H1 (cell line): ENCODE results near the gene CTIF. TPM values are rescaled to one million over a fixed set of nuclear protein-coding genes. Genes with fewer than 3 reads are reported as not detected.

Source experiments
- CTCF ChIA-PET: fragments of 300-600 bp; sonication (Branson Sonifier 250); formaldehyde crosslinking; loops from one replicate; lab custom pipeline; 2021; ENCODE audit not compliant: partially characterized antibody; lab: Charles Lee
- POLR2A ChIA-PET: fragments of 300-600 bp; sonication (Branson Sonifier 250); formaldehyde crosslinking; loops from one replicate; lab custom pipeline; 2021; ENCODE audit warnings: inconsistent platforms; ENCODE audit not compliant: partially characterized antibody; lab: Charles Lee
- DNase-seq, 2 experiments: peaks; one replicate each; pipeline versions ENCODE4 v3.0.0 to v3.0.0-alpha.2; 2010 to 2022; ENCODE audit warnings: low spot score in 2 of 2, low read depth in 1 of 2, mixed read lengths in 1 of 2
- FAIRE-seq: peaks from 2 replicates; lab custom pipeline; 2011; peaks lifted over from hg19 to GRCh38; lab: Jason Lieb, UNC
- H2AFZ ChIP-seq: 2 replicates; pipeline ENCODE4 v1.8.1; 2012; ENCODE audit warnings: low read length, inconsistent platforms
- H2AK5ac ChIP-seq: 2 replicates; pipeline ENCODE4 v1.6.1; 2013; ENCODE audit warnings: low read depth, low read length
- H2BK120ac ChIP-seq: replicated peaks from 2 replicates; pipeline ENCODE3; 2013; ENCODE audit warnings: low read depth, low read length, inconsistent platforms
- H2BK12ac ChIP-seq: 2 replicates; pipeline ENCODE4 v1.6.1; 2013; ENCODE audit warnings: low read depth, low read length
- H2BK15ac ChIP-seq: 2 replicates; pipeline ENCODE4 v1.6.1; 2013; ENCODE audit warnings: low read length
- H2BK20ac ChIP-seq: 2 replicates; pipeline ENCODE4 v1.6.1; 2013; ENCODE audit warnings: low read length
- H2BK5ac ChIP-seq: 2 replicates; pipeline ENCODE4 v1.6.1; 2013; ENCODE audit warnings: low read depth, low read length
- H3K14ac ChIP-seq: 2 replicates; pipeline ENCODE4 v1.6.1; 2013; ENCODE audit warnings: inconsistent platforms; ENCODE audit not compliant: insufficient read length
- H3K18ac ChIP-seq: 2 replicates; pipeline ENCODE4 v1.6.1; 2013; ENCODE audit warnings: low read length; ENCODE audit errors: extremely low read depth
- H3K23ac ChIP-seq: 2 replicates; pipeline ENCODE4 v1.6.1; 2013; ENCODE audit warnings: inconsistent platforms; ENCODE audit not compliant: insufficient read length
- H3K23me2 ChIP-seq: 2 replicates; pipeline ENCODE4 v1.6.1; 2013; ENCODE audit warnings: low read depth, low read length
- H3K27ac ChIP-seq: 2 replicates; pipeline ENCODE4 v1.6.1; 2011; ENCODE audit warnings: low read depth, low read length, inconsistent platforms
- H3K27me3 ChIP-seq, 4 experiments: replicated peaks in 1 of 4; 1 replicate in 1 of 4; 2 replicates in 3 of 4; pipeline versions ENCODE4 v1.6.1 to v1.8.1; 2011 to 2013; ENCODE audit warnings: low read length in 3 of 4, mild to moderate bottlenecking in 3 of 4, inconsistent platforms in 2 of 4, mixed read lengths in 2 of 4, moderate library complexity in 1 of 4; ENCODE audit not compliant: control insufficient read depth in 3 of 4, insufficient read depth in 3 of 4; ENCODE audit errors: extremely low read depth in 1 of 4
- H3K36me3 ChIP-seq, 4 experiments: 2 replicates each; pipeline versions ENCODE4 v1.6.1 to v1.8.1; 2011 to 2013; ENCODE audit warnings: mild to moderate bottlenecking in 4 of 4, low read length in 3 of 4, moderate library complexity in 2 of 4, control low read depth in 1 of 4, inconsistent platforms in 1 of 4; ENCODE audit not compliant: insufficient read depth in 4 of 4, control insufficient read depth in 2 of 4
- H3K4ac ChIP-seq: replicated peaks from 2 replicates; pipeline ENCODE3; 2013; ENCODE audit warnings: low read length, low read depth, mixed read lengths, inconsistent platforms; ENCODE audit not compliant: insufficient read length
- H3K4me1 ChIP-seq, 4 experiments: replicated peaks in 1 of 4; 1 replicate in 1 of 4; 2 replicates in 3 of 4; pipeline versions ENCODE4 v1.6.1 to v1.8.1; 2011 to 2013; ENCODE audit warnings: low read length in 3 of 4, inconsistent platforms in 2 of 4, mixed read lengths in 1 of 4; ENCODE audit not compliant: insufficient read depth in 4 of 4, control insufficient read depth in 3 of 4
- H3K4me2 ChIP-seq, 2 experiments: 2 replicates each; pipeline versions ENCODE4 v1.6.1 to v1.8.1; 2011 to 2013; ENCODE audit warnings: low read depth in 2 of 2, low read length in 2 of 2, control low read depth in 1 of 2, inconsistent platforms in 1 of 2, mild to moderate bottlenecking in 1 of 2; ENCODE audit not compliant: insufficient read depth in 1 of 2
- H3K4me3 ChIP-seq, 4 experiments: fragments of 200-600, 300-600 bp in 1 of 4; sonication (generic), shearing (Covaris generic), sonication (Bioruptor Twin) in 1 of 4; 2 replicates each; pipeline versions ENCODE4 v1.5.1 to v1.8.1; 2011 to 2016; ENCODE audit warnings: low read length in 4 of 4, low read depth in 3 of 4, control low read depth in 2 of 4, inconsistent platforms in 2 of 4, mild to moderate bottlenecking in 2 of 4, mixed read lengths in 1 of 4, moderate library complexity in 1 of 4; ENCODE audit not compliant: insufficient read depth in 2 of 4; ENCODE audit errors: extremely low read depth in 1 of 4
- H3K56ac ChIP-seq: replicated peaks from 2 replicates; pipeline ENCODE3; 2013; ENCODE audit warnings: low read depth, mild to moderate bottlenecking, mixed read lengths, low read length, inconsistent platforms; ENCODE audit not compliant: insufficient read length
- H3K79me1 ChIP-seq: 2 replicates; pipeline ENCODE4 v1.6.1; 2013; ENCODE audit warnings: low read depth, low read length, control low read depth
- H3K79me2 ChIP-seq, 2 experiments: 2 replicates each; pipeline versions ENCODE4 v1.6.1 to v1.8.1; 2012 to 2013; ENCODE audit warnings: low read length in 2 of 2, mild to moderate bottlenecking in 2 of 2, inconsistent platforms in 1 of 2; ENCODE audit not compliant: insufficient read depth in 2 of 2, control insufficient read depth in 1 of 2
- H3K9ac ChIP-seq, 4 experiments: replicated peaks in 1 of 4; 1 replicate in 1 of 4; 2 replicates in 3 of 4; pipeline versions ENCODE4 v1.6.1 to v1.8.1; 2011 to 2013; ENCODE audit warnings: low read depth in 3 of 4, low read length in 3 of 4, control low read depth in 2 of 4, mild to moderate bottlenecking in 2 of 4, moderate library complexity in 2 of 4, inconsistent platforms in 1 of 4; ENCODE audit errors: extremely low read depth in 1 of 4
- H3K9me3 ChIP-seq, 2 experiments: 2 replicates each; pipeline versions ENCODE4 v1.6.1 to v1.8.1; 2012 to 2013; ENCODE audit warnings: mild to moderate bottlenecking in 2 of 2, moderate library complexity in 2 of 2, control low read depth in 1 of 2, inconsistent platforms in 1 of 2, low read depth in 1 of 2, low read length in 1 of 2, mixed read lengths in 1 of 2; ENCODE audit not compliant: insufficient read depth in 2 of 2
- H4K20me1 ChIP-seq, 2 experiments: replicated peaks in 1 of 2; 2 replicates each; pipeline versions ENCODE3 to v1.8.1; 2011 to 2013; ENCODE audit warnings: inconsistent platforms in 2 of 2, low read length in 2 of 2, mild to moderate bottlenecking in 1 of 2; ENCODE audit not compliant: insufficient read depth in 2 of 2, control insufficient read depth in 1 of 2
- H4K5ac ChIP-seq: 2 replicates; pipeline ENCODE4 v1.6.1; 2013; ENCODE audit warnings: low read length, low read depth, mixed read lengths, inconsistent platforms; ENCODE audit not compliant: insufficient read length
- H4K8ac ChIP-seq: 2 replicates; pipeline ENCODE4 v1.8.0; 2013; ENCODE audit warnings: mild to moderate bottlenecking, moderate library complexity, low read length, inconsistent platforms; ENCODE audit not compliant: insufficient read depth; ENCODE audit errors: extremely low read depth
- H4K91ac ChIP-seq: replicated peaks from 2 replicates; pipeline ENCODE3; 2013; ENCODE audit warnings: low read length, mixed read lengths, inconsistent platforms; ENCODE audit not compliant: insufficient read length
- BACH1 ChIP-seq: IDR thresholded peaks from 2 replicates; pipeline ENCODE4 v1.6.1; 2012; ENCODE audit warnings: low read length, improper control_type of control experiment
- CBX8 ChIP-seq: fragments of 300-800, 300-1000 bp; sonication (generic); IDR thresholded peaks from 2 replicates; pipeline ENCODE4 v1.7.1; 2016; ENCODE audit warnings: low read depth, low read length, borderline replicate concordance
- KDM1A ChIP-seq: fragments of 200-600, 300-600 bp; sonication (generic); IDR thresholded peaks from 2 replicates; pipeline ENCODE4 v1.7.1; 2016; ENCODE audit warnings: mild to moderate bottlenecking, low read length, borderline replicate concordance
- KDM4A ChIP-seq: IDR thresholded peaks from one replicate; pipeline ENCODE4 v1.7.1; 2012; ENCODE audit warnings: low read depth, mild to moderate bottlenecking, moderate library complexity, low read length, inconsistent platforms; ENCODE audit not compliant: severe bottlenecking
- KDM5A ChIP-seq: fragments of 200-600 bp; IDR thresholded peaks from 2 replicates; pipeline ENCODE4 v1.7.1; 2012; ENCODE audit warnings: mild to moderate bottlenecking, low read length, inconsistent platforms, mixed read lengths
- PHF8 ChIP-seq: fragments of 200-600 bp; sonication (generic); conservative IDR thresholded peaks from 2 replicates; pipeline ENCODE4 v1.7.1; 2012; ENCODE audit warnings: low read depth, mild to moderate bottlenecking, inconsistent platforms, low read length, moderate library complexity
- POLR2A ChIP-seq, 2 experiments: IDR thresholded peaks; 1 replicate in 1 of 2; 2 replicates in 1 of 2; pipeline ENCODE4 v1.6.1; 2011; ENCODE audit warnings: low read depth in 2 of 2, low read length in 2 of 2, mild to moderate bottlenecking in 2 of 2; ENCODE audit errors: control extremely low read depth in 1 of 2
- RXRA ChIP-seq: IDR thresholded peaks from 2 replicates; pipeline ENCODE4 v1.6.1; 2011; ENCODE audit warnings: low read depth, mild to moderate bottlenecking, low read length, moderate library complexity; ENCODE audit not compliant: insufficient read depth
- SIRT6 ChIP-seq: IDR thresholded peaks from one replicate; pipeline ENCODE4 v1.7.1; 2012; ENCODE audit warnings: low read length, inconsistent platforms
- SP1 ChIP-seq: IDR thresholded peaks from 2 replicates; pipeline ENCODE4 v1.6.1; 2011; ENCODE audit warnings: low read depth, low read length
- TBP ChIP-seq: IDR thresholded peaks from 2 replicates; pipeline ENCODE4 v1.6.1; 2011; ENCODE audit warnings: low read depth, low read length, improper control_type of control experiment
- WGBS, 2 experiments: shearing (Covaris generic) in 1 of 2; methylation state at CpG; one replicate each; pipeline versions ENCODE4 v1.1.6 to v1.1.7; 2013 to 2015; ENCODE audit warnings: low lambda C conversion rate in 2 of 2, mixed read lengths in 2 of 2, inconsistent platforms in 1 of 2, low coverage in 1 of 2, missing lambda C conversion rate in 1 of 2; ENCODE audit not compliant: insufficient replicate concordance in 2 of 2, insufficient coverage in 1 of 2, insufficient read length in 1 of 2; ENCODE audit errors: extremely low coverage in 1 of 2, missing lambda C conversion rate in 1 of 2; 5-methylcytosine and 5-hydroxymethylcytosine counted together
- polyA plus RNA-seq, 7 experiments: library from polyadenylated mRNA; depleted of rRNA in 3 of 7; stranded (reverse) in 5 of 7; unstranded in 2 of 7; fragments of >200 nt in 5 of 7; fragments of 200-250 nt in 2 of 7; gene quantifications; 1 replicate in 5 of 7; 2 replicates in 1 of 7; 4 replicates in 1 of 7; pipeline versions ENCODE4 v1.2.1 to v1.2.3, GENCODE V29; 2011 to 2013; ENCODE audit warnings: missing spikeins in 2 of 7, mixed read lengths in 2 of 7
- total RNA-seq: library from RNA; stranded (reverse); fragmentation: NEBNext Ultra II Directional; extraction: Animal tissue kit (Norgen Biotek cat#: 25700); gene quantifications from 2 replicates; pipeline ENCODE4 v1.2.1, GENCODE V29; 2021

The CTIF gene
- total and polyA plus RNA-seq, 2 of the 8 experiments (the other 6 are each of a cell fraction or from before 2014, with no cell fraction given): 9.0 to 17.8 TPM

DNA sequence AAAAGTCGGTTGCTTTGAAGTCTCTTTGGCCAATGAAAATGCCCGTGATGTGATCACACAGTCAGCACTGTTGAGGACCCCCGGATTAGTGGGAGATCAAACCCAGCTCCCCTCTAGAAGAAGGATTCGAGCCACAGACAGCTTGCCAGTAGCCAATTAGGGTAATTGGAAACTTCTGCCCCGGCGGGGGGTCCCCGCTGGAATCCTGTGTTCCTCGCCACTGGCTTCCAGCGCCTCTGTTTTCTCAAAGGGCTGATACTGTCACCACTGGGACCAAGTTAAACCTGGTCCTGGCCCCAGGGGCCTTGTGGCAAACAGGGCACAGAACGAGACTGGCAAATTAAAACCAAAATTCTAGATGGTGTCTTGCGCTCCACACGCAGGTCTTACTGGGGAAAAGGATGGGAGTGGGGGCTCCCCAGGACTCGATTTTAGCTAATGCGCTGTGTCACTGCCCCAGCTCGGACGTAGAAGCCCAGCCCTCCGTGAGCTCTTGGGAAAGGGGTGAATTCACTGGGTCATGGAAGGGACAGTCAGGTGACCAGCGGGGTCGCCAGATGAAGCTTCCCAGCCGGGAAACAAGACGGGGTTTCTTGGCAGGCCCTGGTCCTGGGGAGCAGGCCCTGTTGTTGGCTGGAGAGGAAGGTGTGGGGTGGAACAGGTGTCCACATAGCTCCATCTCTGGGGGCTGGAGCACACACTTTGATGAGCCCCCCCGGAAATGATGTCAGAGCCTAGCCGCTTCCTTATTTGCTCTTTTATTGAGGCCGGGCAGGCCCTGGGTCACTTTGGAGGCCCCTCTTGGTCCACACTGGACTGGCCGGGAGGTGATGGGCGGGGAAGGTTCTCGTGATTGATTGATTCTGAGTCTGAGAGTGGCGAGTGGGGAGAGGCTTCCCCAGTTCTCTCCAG is 321.7 kb downstream of the CTIF start:
- no peaks in the 10 kb centered on the region for H3K79me2 ChIP-seq
- H3K18ac ChIP-seq: peak overlapping the region; percentile 71
- H3K23me2 ChIP-seq: no peaks in the 10 kb centered on the region
- peak overlapping the region; percentile 72; the same call in 1 of the 2 replicates for H2BK20ac ChIP-seq
- peak overlapping the region; percentile 31; the same call in 1 of the 2 replicates for H2BK15ac ChIP-seq
- peak overlapping the region in 1 of 4 experiments; percentile 15; a peak in 1 of 8 replicates for H3K4me3 ChIP-seq
- 73% methylated on average over 28 of the region's 28 CpGs; no CpG with 5 or more reads in 1 of the 2 experiments for WGBS, 2 experiments
- no peaks in the 10 kb centered on the region for H4K20me1 ChIP-seq
- H3K36me3 ChIP-seq: no peaks in the 10 kb centered on the region
- POLR2A ChIA-PET: interaction anchor here (1.1 to 2.5 kb wide), 4 partner anchors 11 to 91 kb away, joined by 3 to 6 read pairs (median 4); no protein-coding TSS in a partner anchor
- H2BK120ac ChIP-seq: no peak overlapping the region
- peaks cover 0 to 29% (median 22%) of the 10 kb centered on the region in 4 experiments; a peak in 6 of 7 replicates for H3K4me1 ChIP-seq
- H3K4ac ChIP-seq: peak overlapping the region; percentile 44
- H3K79me1 ChIP-seq: no peaks in the 10 kb centered on the region
- peak in 1 of 2 experiments; percentile 82 for DNase-seq
- H3K9ac ChIP-seq: no peak overlapping the region; a peak in 1 of 7 replicates
- CTCF ChIA-PET: interaction anchor here (0.6 to 3.7 kb wide), 25 partner anchors 11 to 229 kb away, joined by 3 to 24 read pairs (median 4); no protein-coding TSS in a partner anchor
- H4K5ac ChIP-seq: peak overlapping the region; percentile 10
- peak overlapping the region; percentile 82 for H4K91ac ChIP-seq
- no peak overlapping the region for H3K23ac ChIP-seq
- H2AK5ac ChIP-seq: 0 out of 2 replicates have a peak overlapping the region, but pooled peaks have one; percentile 53
- no peak for FAIRE-seq
- H2AFZ ChIP-seq: no peak overlapping the region
- H3K14ac ChIP-seq: no peak overlapping the region
- H3K9me3 ChIP-seq: no peaks in the 10 kb centered on the region
- 0 out of 2 replicates have a peak overlapping the region, but pooled peaks have one; percentile 75 for H2BK5ac ChIP-seq
- no peaks in the 10 kb centered on the region for H3K27me3 ChIP-seq
- H2BK12ac ChIP-seq: peak overlapping the region; percentile 96
- H3K56ac ChIP-seq: no peak overlapping the region
- H3K4me2 ChIP-seq: peak overlapping the region in 1 of 2 experiments; percentile 5; a peak in 2 of 4 replicates
- H3K27ac ChIP-seq: no peak overlapping the region
- peak overlapping the region; percentile 81 for H4K8ac ChIP-seq
- TF ChIP-seq RXRA (no peak), PHF8 (no peak), SP1 (no peak), KDM1A (no peak), KDM5A (no peak), CBX8 (no peak), POLR2A (IDR thresholded peaks at IDR 0.05; ENCODE audit: control extremely low read depth in 1 of 2, low read depth in 2 of 2, low read length in 2 of 2) (no peak), BACH1 (no peak), KDM4A (no peak), TBP (no peak), SIRT6 (no peak)
